GM18909 (cell line): ENCODE results near the gene STIP1.
A peak's percentile ranks its signal among the peaks of the same experiment; 100 is the strongest.
"Not testable (repeated sequence)": the region's sequence is repeated elsewhere in the genome, so short reads cannot be mapped to it uniquely, and the experiment has no call there.

Experiments
- ATAC-seq: cut with Tn5 transposase; IDR thresholded peaks from one replicate; pipeline ENCODE4 v1.9.1; 2021; ENCODE audit warnings: mild to moderate bottlenecking; ENCODE audit not compliant: unreplicated experiment, poor library complexity

The STIP1 gene

GRCh38 chr11:64157631-64158394, 28.2 kb upstream of the STIP1 start:
- ATAC-seq, result no peak

GRCh38 chr11:64161037-64161436, 24.9 kb upstream of the STIP1 start:
- ATAC-seq, result no peak

- not testable (repeated sequence) for ATAC-seq
Measured at GRCh38 chr11:64162769-64163168, 23.2 kb upstream of the STIP1 start.

GRCh38 chr11:64163951-64164350, 22.0 kb upstream of the STIP1 start:
- ATAC-seq, result no peak

GRCh38 chr11:64164392-64165312, 21.3 kb upstream of the STIP1 start:
- no peak for ATAC-seq

GRCh38 chr11:64165481-64165841, 20.5 kb upstream of the STIP1 start:
- ATAC-seq, result peak; percentile 9

- peak; percentile 84 for ATAC-seq
Measured at GRCh38 chr11:64165842-64166635, 19.9 kb upstream of the STIP1 start, which contains the start of gene MACROD1. MACROD1 (minus strand) TSS chr11:64166113; CDS start chr11:64165994, 119 bp downstream.

- no peak for ATAC-seq
Measured at GRCh38 chr11:64170419-64170818, 15.6 kb upstream of the STIP1 start.

- no peak for ATAC-seq
Measured at GRCh38 chr11:64173616-64174355, 12.2 kb upstream of the STIP1 start.

GRCh38 chr11:64176751-64177150, 9.2 kb upstream of the STIP1 start:
- ATAC-seq, result no peak

GRCh38 chr11:64178203-64178602, 7.8 kb upstream of the STIP1 start:
- no peak for ATAC-seq

GRCh38 chr11:64178951-64179639, 6.9 kb upstream of the STIP1 start:
- ATAC-seq, result no peak

- no peak for ATAC-seq
Measured at GRCh38 chr11:64180891-64181290, 5.1 kb upstream of the STIP1 start.

- ATAC-seq, result no peak
Measured at GRCh38 chr11:64181506-64182411, 4.2 kb upstream of the STIP1 start.

GRCh38 chr11:64183890-64184289, 2.1 kb upstream of the STIP1 start:
- ATAC-seq, result no peak

GRCh38 chr11:64185175-64185692, 737 bp upstream of the STIP1 start:
- ATAC-seq, result peak; percentile 22

- ATAC-seq, result no peak
Measured at GRCh38 chr11:64186492-64187165, 658 bp downstream of the STIP1 start.
